ENCODE measurements around the gene SUSD3.

Gene SUSD3

GRCh38 chr9:93134015-93134739 lies 75.7 kb downstream of the SUSD3 start, which contains the start of gene NINJ1:
Gene NINJ1, minus strand, starts transcription at chr9:93134251. Its CDS starts 34 bp downstream, at chr9:93134217.
- peak in 44 of 51 donors; percentile 17 to 86 (median 65) for DNase-seq
